AG04450 (cell line): Measurements from ENCODE around the gene LCN9. TPM values are rescaled to one million over a fixed set of nuclear protein-coding genes. Genes with fewer than 3 reads are reported as not detected.

Source experiments
- CTCF ChIA-PET: fragments of 300-600, 350-600 bp; formaldehyde crosslinking; extraction: SDS; loops from one replicate; lab custom pipeline; 2022; ENCODE audit warnings: antibody characterized with exemption, inconsistent platforms; lab: Charles Lee
- POLR2A ChIA-PET: fragments of 350-600 bp; formaldehyde crosslinking; extraction: SDS; loops from one replicate; lab custom pipeline; 2021; ENCODE audit warnings: antibody characterized with exemption, inconsistent platforms; lab: Yijun Ruan, JAX
- DNase-seq: peaks from one replicate; pipeline ENCODE4 v3.0.0-alpha.2; 2011; ENCODE audit warnings: low read depth, low spot score
- H3K27ac ChIP-seq: one replicate; pipeline ENCODE4 v1.5.1; 2012; ENCODE audit warnings: low read depth, low read length, control low read depth
- H3K27me3 ChIP-seq: one replicate; pipeline ENCODE4 v1.6.0; 2012; ENCODE audit warnings: low read length; ENCODE audit not compliant: control insufficient read depth, insufficient read depth
- H3K4me3 ChIP-seq: 2 replicates; pipeline ENCODE4 v1.5.1; 2011; ENCODE audit warnings: mild to moderate bottlenecking, low read depth, low read length, control low read depth
- H3K9me3 ChIP-seq: 2 replicates; pipeline ENCODE4 v1.5.1; 2012; ENCODE audit warnings: low read length; ENCODE audit not compliant: control insufficient read depth, insufficient read depth
- polyA plus RNA-seq: library from polyadenylated mRNA; depleted of rRNA; stranded (reverse); fragments of >200 nt; gene quantifications from 2 replicates; pipeline ENCODE4 v1.2.3, GENCODE V29; 2011
- TF ChIP-seq, protein P1 (sequence below): IDR thresholded peaks from 2 replicates; pipeline ENCODE4 v1.5.1; 2011; ENCODE audit warnings: low read depth, low read length, control low read depth, inconsistent platforms

LCN9 gene
- polyA plus RNA-seq, 1 experiment, result not detected

DNA sequence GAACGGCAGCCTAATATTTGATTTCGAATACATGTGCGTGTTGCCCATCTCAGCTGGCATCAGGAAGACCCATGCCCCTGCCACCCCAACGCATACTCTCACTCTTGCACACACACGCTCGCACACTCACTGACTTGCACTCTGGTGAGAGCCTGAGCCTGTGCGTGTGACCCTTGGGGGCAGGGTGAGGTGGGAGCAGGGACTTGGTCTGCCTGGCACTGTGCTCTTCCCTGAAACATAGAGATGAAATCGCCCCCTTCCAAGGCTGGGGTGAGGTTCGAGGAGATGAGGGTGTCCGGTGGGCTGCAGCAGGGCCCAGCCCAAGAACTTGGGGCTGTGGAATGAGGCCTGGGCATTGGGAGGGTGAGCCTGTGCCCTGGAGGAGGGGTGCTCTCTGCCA is 1.2 kb downstream of the LCN9 start:
- TF ChIP-seq, protein P1, sequence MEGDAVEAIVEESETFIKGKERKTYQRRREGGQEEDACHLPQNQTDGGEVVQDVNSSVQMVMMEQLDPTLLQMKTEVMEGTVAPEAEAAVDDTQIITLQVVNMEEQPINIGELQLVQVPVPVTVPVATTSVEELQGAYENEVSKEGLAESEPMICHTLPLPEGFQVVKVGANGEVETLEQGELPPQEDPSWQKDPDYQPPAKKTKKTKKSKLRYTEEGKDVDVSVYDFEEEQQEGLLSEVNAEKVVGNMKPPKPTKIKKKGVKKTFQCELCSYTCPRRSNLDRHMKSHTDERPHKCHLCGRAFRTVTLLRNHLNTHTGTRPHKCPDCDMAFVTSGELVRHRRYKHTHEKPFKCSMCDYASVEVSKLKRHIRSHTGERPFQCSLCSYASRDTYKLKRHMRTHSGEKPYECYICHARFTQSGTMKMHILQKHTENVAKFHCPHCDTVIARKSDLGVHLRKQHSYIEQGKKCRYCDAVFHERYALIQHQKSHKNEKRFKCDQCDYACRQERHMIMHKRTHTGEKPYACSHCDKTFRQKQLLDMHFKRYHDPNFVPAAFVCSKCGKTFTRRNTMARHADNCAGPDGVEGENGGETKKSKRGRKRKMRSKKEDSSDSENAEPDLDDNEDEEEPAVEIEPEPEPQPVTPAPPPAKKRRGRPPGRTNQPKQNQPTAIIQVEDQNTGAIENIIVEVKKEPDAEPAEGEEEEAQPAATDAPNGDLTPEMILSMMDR, result no peak
- no peak overlapping the region for H3K4me3 ChIP-seq
- CTCF ChIA-PET, result no interaction called here
- peaks cover 21% of the 10 kb centered on the region for H3K9me3 ChIP-seq
- POLR2A ChIA-PET, result no interaction called here
- peaks cover 2% of the 10 kb centered on the region for H3K27me3 ChIP-seq
- DNase-seq, result no peak
- no peak overlapping the region for H3K27ac ChIP-seq

DNA sequence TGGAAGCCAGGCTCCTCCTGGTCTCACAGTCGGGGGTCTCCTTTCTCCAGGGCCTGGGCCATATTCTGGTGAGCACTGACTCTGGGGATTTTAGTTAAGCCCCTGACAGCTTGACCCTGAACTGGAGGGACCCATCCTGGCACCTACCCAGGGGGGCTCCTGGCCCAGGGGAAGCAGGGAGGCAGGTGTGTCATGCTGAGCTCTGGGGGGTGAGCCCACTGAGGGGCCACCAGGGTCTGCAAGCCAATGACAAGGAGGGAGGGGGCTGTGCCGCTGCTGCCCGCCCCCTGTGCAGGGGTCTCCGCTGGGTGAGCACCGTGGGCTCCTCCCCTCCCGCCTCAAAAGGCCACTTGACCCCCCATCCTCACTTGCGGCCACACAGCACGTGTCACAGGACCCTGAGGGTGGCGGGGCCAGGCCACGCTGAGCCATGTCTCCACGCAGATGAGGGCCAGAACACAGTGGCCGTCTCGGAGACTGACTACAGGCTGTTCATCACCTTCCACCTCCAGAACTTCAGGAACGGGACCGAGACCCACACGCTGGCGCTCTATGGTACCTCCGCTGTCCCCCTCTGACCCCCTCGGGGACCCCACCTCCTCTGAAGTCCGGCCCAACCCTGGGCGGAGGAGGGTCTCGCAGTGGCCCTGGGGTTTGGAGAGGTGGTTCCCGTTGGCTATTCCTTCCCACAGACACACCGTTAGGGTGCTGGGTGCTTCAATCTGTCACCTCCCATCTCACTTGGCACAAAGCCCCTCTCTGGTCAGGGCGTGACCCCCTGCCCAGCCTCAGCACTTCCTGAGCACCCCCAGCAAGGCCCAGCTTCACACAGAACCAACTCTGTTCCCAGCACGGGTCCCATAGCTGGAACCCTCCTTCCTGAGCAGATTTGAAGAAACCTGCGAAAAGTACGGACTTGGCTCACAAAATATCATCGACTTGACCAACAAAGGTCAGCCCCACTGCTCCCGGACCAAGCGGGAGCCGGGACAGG is 2.0 kb downstream of the LCN9 start:
- TF ChIP-seq, protein P1, result no peak
- no peak overlapping the region for H3K27ac ChIP-seq
- H3K4me3 ChIP-seq, result no peak overlapping the region
- H3K9me3 ChIP-seq, result peaks cover 27% of the 10 kb centered on the region
- no peak for DNase-seq
- peaks cover 2% of the 10 kb centered on the region for H3K27me3 ChIP-seq
- ChIA-PET POLR2A (no interaction called here), CTCF (no interaction called here)

DNA sequence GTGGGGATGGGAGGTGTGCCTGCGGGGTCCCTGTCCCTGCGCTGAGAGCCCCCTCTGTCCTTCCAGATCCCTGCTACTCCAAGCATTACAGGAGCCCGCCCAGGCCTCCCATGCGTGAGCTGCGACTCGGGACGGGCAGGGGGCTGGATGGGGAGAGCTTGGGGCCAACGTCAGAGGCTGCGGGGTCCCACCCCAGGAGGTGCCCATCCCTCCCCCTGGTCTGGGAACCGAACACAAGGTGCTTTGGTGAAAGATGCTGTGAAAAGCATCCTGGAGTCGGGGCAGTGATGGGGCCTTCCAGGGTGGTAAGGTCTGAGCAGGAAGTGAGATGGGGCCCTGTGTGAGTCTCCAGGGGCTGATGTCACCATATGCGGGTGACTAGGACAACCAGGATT is 2.7 kb downstream of the LCN9 start:
- H3K27me3 ChIP-seq, result peaks cover 2% of the 10 kb centered on the region
- H3K27ac ChIP-seq, result no peak overlapping the region
- ChIA-PET CTCF (no interaction called here), POLR2A (no interaction called here)
- TF ChIP-seq, protein P1, result no peak
- peaks cover 29% of the 10 kb centered on the region for H3K9me3 ChIP-seq
- no peak overlapping the region for H3K4me3 ChIP-seq
- DNase-seq, result no peak

DNA sequence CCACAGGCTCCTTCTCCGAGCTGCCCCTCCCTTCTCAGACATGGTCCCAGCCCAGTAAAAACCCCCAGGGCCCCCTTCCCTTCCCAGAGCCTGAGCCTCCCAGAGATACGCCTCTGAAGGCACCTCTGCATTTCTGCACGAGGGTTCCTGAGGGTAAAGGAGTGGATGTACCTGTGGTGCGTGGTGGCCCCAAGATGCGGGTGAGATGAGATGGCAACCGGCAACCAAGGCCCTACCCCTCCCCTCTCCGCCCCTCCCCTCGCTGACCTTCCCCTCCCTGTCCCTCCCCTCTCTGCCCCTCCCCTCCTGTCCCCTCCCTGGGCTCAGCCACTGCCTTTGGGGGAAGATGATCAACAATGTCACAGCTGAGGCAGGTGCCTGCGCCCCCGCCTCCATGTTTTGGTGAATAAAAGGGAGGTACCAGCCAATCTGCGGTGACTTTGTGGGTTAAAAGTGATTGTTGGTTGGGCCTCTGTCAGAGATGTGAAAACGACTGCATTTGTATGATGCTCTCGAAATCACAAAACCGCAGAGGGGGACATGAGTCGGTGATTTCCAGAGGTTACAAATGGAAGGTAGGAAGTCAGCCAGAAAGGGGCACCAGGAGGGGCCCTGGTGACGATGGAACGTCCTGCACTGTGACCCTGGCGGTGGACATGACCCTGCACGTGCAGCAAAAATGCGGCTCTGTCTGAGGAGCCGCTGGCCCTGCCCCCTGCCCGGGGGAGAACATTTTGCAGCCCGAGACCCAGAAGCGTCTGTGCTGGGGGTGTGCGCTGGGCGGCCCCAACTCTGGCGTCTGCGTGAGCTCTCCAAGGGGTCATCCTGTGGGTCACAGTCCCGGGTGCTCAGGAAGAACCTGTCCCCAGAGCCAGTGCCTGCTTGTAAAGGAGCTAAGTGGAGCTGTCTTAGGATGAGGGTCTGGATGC is 3.7 kb downstream of the LCN9 start:
- Histone ChIP-seq H3K27ac (no peak overlapping the region), H3K4me3 (no peak overlapping the region), H3K27me3 (peaks cover 2% of the 10 kb centered on the region), H3K9me3 (peaks cover 24% of the 10 kb centered on the region; the same call in 1 of the 2 replicates)
- TF ChIP-seq, protein P1, result no peak
- no peak for DNase-seq
- ChIA-PET CTCF (no interaction called here), POLR2A (no interaction called here)
